Activated CD4-positive, alpha-beta T cell treated with anti-CD3 and anti-CD28 coated beads for 36 hours (primary cell): ENCODE measurements around the gene KCNMA1. TPM values are rescaled to one million over a fixed set of nuclear protein-coding genes. Genes with fewer than 3 reads are reported as not detected.

Experiments
- ATAC-seq: fragments of 200-7000 bp; cut with Tn5 transposase; one replicate; pipeline ENCODE4 v1.10.0; 2021; ENCODE audit warnings: mild to moderate bottlenecking, moderate library complexity
- CTCF ChIA-PET: fragments of 350-600 bp; sonication (Branson Sonifier 250); formaldehyde crosslinking; loops from one replicate; lab custom pipeline; 2021; ENCODE audit warnings: antibody characterized with exemption; lab: Charles Lee
- POLR2A ChIA-PET: fragments of 350-600 bp; sonication (Branson Sonifier 250); formaldehyde crosslinking; loops from one replicate; lab custom pipeline; 2021; ENCODE audit warnings: antibody characterized with exemption, inconsistent platforms; lab: Charles Lee
- DNase-seq: peaks from one replicate; pipeline ENCODE4 v3.0.0-alpha.2; 2020
- H3K27ac Mint-ChIP-seq: one replicate; pipeline ENCODE4 v1.8.0; 2021; ENCODE audit warnings: mixed read lengths
- H3K27me3 Mint-ChIP-seq: one replicate; pipeline ENCODE4 v1.8.0; 2021; ENCODE audit warnings: mixed read lengths
- H3K36me3 Mint-ChIP-seq: one replicate; pipeline ENCODE4 v1.8.0; 2021; ENCODE audit warnings: low read depth, mixed read lengths
- H3K4me1 Mint-ChIP-seq: one replicate; pipeline ENCODE4 v1.8.0; 2021; ENCODE audit warnings: mixed read lengths
- H3K4me3 Mint-ChIP-seq: one replicate; pipeline ENCODE4 v1.8.0; 2021; ENCODE audit warnings: mild to moderate bottlenecking, moderate library complexity, mixed read lengths
- H3K9me3 Mint-ChIP-seq: one replicate; pipeline ENCODE4 v1.8.0; 2021; ENCODE audit warnings: low read depth, mixed read lengths
- intact Hi-C, 2 experiments: fragments of 100-400 bp; cut with DNase I in 1 of 2; cut with micrococcal nuclease in 1 of 2; formaldehyde crosslinking; loops; one replicate each; pipeline versions ENCODE4 v1.14.2 to v1.15.1; 2022 to 2024; cut with DNase I, micrococcal nuclease
- total RNA-seq, 2 experiments: library from RNA; stranded (reverse); gene quantifications; one replicate each; pipeline ENCODE4 v1.2.3, GENCODE V29; 2021

Gene KCNMA1
- total RNA-seq, 2 experiments from 2014 or later: 0.18 TPM; not detected in 1

GRCh38 chr10:77630507-77630848 is 7.1 kb downstream of the KCNMA1 start:
- no peak overlapping the region for H3K27ac Mint-ChIP-seq
- intact Hi-C loops: no loop called here
- POLR2A ChIA-PET: no interaction called here

GRCh38 chr10:77629775-77630506 is 7.7 kb downstream of the KCNMA1 start:
- ATAC-seq (no peak), DNase-seq (no peak)
- Mint-ChIP-seq H3K4me3 (no peak overlapping the region), H3K36me3 (no peaks in the 10 kb centered on the region), H3K27me3 (peaks cover 12% of the 10 kb centered on the region), H3K27ac (no peak overlapping the region), H3K9me3 (no peaks in the 10 kb centered on the region), H3K4me1 (no peaks in the 10 kb centered on the region)
- ChIA-PET POLR2A (no interaction called here), CTCF (no interaction called here)
- intact Hi-C loops: no loop called here

More at GRCh38 chr10:77630507-77630848, 7.1 kb downstream of the KCNMA1 start:
- no peak for DNase-seq
- H3K9me3 Mint-ChIP-seq: no peaks in the 10 kb centered on the region
- CTCF ChIA-PET: no interaction called here
- no peaks in the 10 kb centered on the region for H3K4me1 Mint-ChIP-seq
- ATAC-seq: no peak
- H3K36me3 Mint-ChIP-seq: no peaks in the 10 kb centered on the region
- H3K27me3 Mint-ChIP-seq: peaks cover 15% of the 10 kb centered on the region
- no peak overlapping the region for H3K4me3 Mint-ChIP-seq

- ATAC-seq (no peak), DNase-seq (no peak)
- H3K36me3 Mint-ChIP-seq: no peaks in the 10 kb centered on the region
- H3K9me3 Mint-ChIP-seq: no peaks in the 10 kb centered on the region
- ChIA-PET POLR2A (no interaction called here), CTCF (interaction anchor here (0.8 kb wide), 1 partner anchor 128 kb away, joined by 3 read pairs; no protein-coding TSS in a partner anchor)
- H3K27me3 Mint-ChIP-seq: peaks cover 9% of the 10 kb centered on the region
- H3K4me1 Mint-ChIP-seq: no peaks in the 10 kb centered on the region
- no peak overlapping the region for H3K4me3 Mint-ChIP-seq
- H3K27ac Mint-ChIP-seq: no peak overlapping the region
- intact Hi-C loops: no loop called here
Observed at GRCh38 chr10:77628906-77629730, 8.5 kb downstream of the KCNMA1 start.

GRCh38 chr10:77626266-77626935 is 11.2 kb downstream of the KCNMA1 start:
- H3K27ac Mint-ChIP-seq: no peak overlapping the region
- POLR2A ChIA-PET: no interaction called here
- intact Hi-C loops: no loop called here
- no peaks in the 10 kb centered on the region for H3K9me3 Mint-ChIP-seq
- DNase-seq (no peak), ATAC-seq (no peak)
- CTCF ChIA-PET: interaction anchor here (1.1 kb wide), 1 partner anchor 451 kb away, joined by 3 read pairs; no protein-coding TSS in a partner anchor
- no peaks in the 10 kb centered on the region for H3K27me3 Mint-ChIP-seq
- H3K36me3 Mint-ChIP-seq: no peaks in the 10 kb centered on the region
- no peaks in the 10 kb centered on the region for H3K4me1 Mint-ChIP-seq
- H3K4me3 Mint-ChIP-seq: no peak overlapping the region

- H3K4me3 Mint-ChIP-seq: no peak overlapping the region
- H3K4me1 Mint-ChIP-seq: no peaks in the 10 kb centered on the region
- H3K27ac Mint-ChIP-seq: no peak overlapping the region
- ChIA-PET POLR2A (no interaction called here), CTCF (no interaction called here)
- no peaks in the 10 kb centered on the region for H3K9me3 Mint-ChIP-seq
- H3K36me3 Mint-ChIP-seq: no peaks in the 10 kb centered on the region
- intact Hi-C loops: no loop called here
- no peak for ATAC-seq
- no peaks in the 10 kb centered on the region for H3K27me3 Mint-ChIP-seq
- DNase-seq: no peak
Observed at GRCh38 chr10:77625379-77625778, 12.2 kb downstream of the KCNMA1 start.

- Mint-ChIP-seq H3K27me3 (no peaks in the 10 kb centered on the region), H3K4me3 (no peak overlapping the region), H3K9me3 (no peaks in the 10 kb centered on the region), H3K4me1 (no peaks in the 10 kb centered on the region), H3K36me3 (no peaks in the 10 kb centered on the region), H3K27ac (no peak overlapping the region)
- ChIA-PET POLR2A (no interaction called here), CTCF (no interaction called here)
- intact Hi-C loops: no loop called here
- no peak for DNase-seq
- no peak for ATAC-seq
Observed at GRCh38 chr10:77622889-77623291, 14.7 kb downstream of the KCNMA1 start.

GRCh38 chr10:77620731-77621130 is 16.9 kb downstream of the KCNMA1 start:
- no peaks in the 10 kb centered on the region for H3K4me1 Mint-ChIP-seq
- CTCF ChIA-PET: no interaction called here
- no peak for ATAC-seq
- POLR2A ChIA-PET: no interaction called here
- H3K36me3 Mint-ChIP-seq: no peaks in the 10 kb centered on the region
- H3K27me3 Mint-ChIP-seq: no peaks in the 10 kb centered on the region
- H3K9me3 Mint-ChIP-seq: no peaks in the 10 kb centered on the region
- intact Hi-C loops: no loop called here
- no peak overlapping the region for H3K27ac Mint-ChIP-seq
- H3K4me3 Mint-ChIP-seq: no peak overlapping the region
- no peak for DNase-seq

GRCh38 chr10:77619964-77620703 is 17.5 kb downstream of the KCNMA1 start:
- Mint-ChIP-seq H3K4me1 (no peaks in the 10 kb centered on the region), H3K4me3 (no peak overlapping the region), H3K27ac (no peak overlapping the region), H3K9me3 (no peaks in the 10 kb centered on the region), H3K27me3 (peaks cover 2% of the 10 kb centered on the region), H3K36me3 (no peaks in the 10 kb centered on the region)
- ChIA-PET POLR2A (no interaction called here), CTCF (interaction anchor here (0.8 kb wide), 1 partner anchor 23 kb away, joined by 4 read pairs; no protein-coding TSS in a partner anchor)
- ATAC-seq: no peak
- no peak for DNase-seq
- intact Hi-C loops: no loop called here

GRCh38 chr10:77618117-77618516 is 19.5 kb downstream of the KCNMA1 start:
- no peaks in the 10 kb centered on the region for H3K4me1 Mint-ChIP-seq
- no peak overlapping the region for H3K27ac Mint-ChIP-seq
- ChIA-PET CTCF (interaction anchor here (1.5 kb wide), 1 partner anchor 23 kb away, joined by 3 read pairs; no protein-coding TSS in a partner anchor), POLR2A (no interaction called here)
- no peak for DNase-seq
- intact Hi-C loops: no loop called here
- H3K9me3 Mint-ChIP-seq: no peaks in the 10 kb centered on the region
- H3K36me3 Mint-ChIP-seq: no peaks in the 10 kb centered on the region
- no peak for ATAC-seq
- peaks cover 2% of the 10 kb centered on the region for H3K27me3 Mint-ChIP-seq
- no peak overlapping the region for H3K4me3 Mint-ChIP-seq

- POLR2A ChIA-PET: no interaction called here
- Mint-ChIP-seq H3K9me3 (no peaks in the 10 kb centered on the region), H3K36me3 (no peaks in the 10 kb centered on the region), H3K4me3 (no peak overlapping the region), H3K27me3 (peaks cover 5% of the 10 kb centered on the region), H3K4me1 (no peaks in the 10 kb centered on the region), H3K27ac (no peak overlapping the region)
- CTCF ChIA-PET: no interaction called here
- DNase-seq: no peak
- no peak for ATAC-seq
- intact Hi-C loops: no loop called here
Observed at GRCh38 chr10:77616766-77617165, 20.8 kb downstream of the KCNMA1 start.
